ACC112 (cell line): ENCODE data around the gene OR4K15.

Source experiments
- H2AFZ ChIP-seq: fragments of 200-600 bp; sonication (generic); one replicate; pipeline ENCODE4 v1.6.0; 2017; ENCODE audit warnings: antibody characterized with exemption, low read length; ENCODE audit not compliant: unreplicated experiment
- H3K27ac ChIP-seq: fragments of 200-600 bp; sonication (generic); 2 replicates; pipeline ENCODE4 v1.5.1; 2014; ENCODE audit warnings: low read depth, mild to moderate bottlenecking, antibody characterized with exemption, low read length, moderate library complexity
- H3K27me3 ChIP-seq: fragments of 200-600 bp; sonication (generic); 2 replicates; pipeline ENCODE4 v1.6.1; 2014; ENCODE audit warnings: mild to moderate bottlenecking, antibody characterized with exemption, low read length, moderate library complexity, mixed read lengths; ENCODE audit not compliant: insufficient read depth
- H3K36me3 ChIP-seq: fragments of 200-600 bp; sonication (generic); 2 replicates; pipeline ENCODE4 v1.6.1; 2016; ENCODE audit warnings: mild to moderate bottlenecking, antibody characterized with exemption, low read length, moderate library complexity, mixed read lengths; ENCODE audit not compliant: insufficient read depth
- H3K4me1 ChIP-seq: fragments of 200-600 bp; sonication (generic); one replicate; pipeline ENCODE4 v1.6.1; 2016; ENCODE audit warnings: low read length, mixed read lengths; ENCODE audit not compliant: insufficient read depth, unreplicated experiment, control insufficient read depth
- H3K4me3 ChIP-seq: fragments of 200-600 bp; sonication (generic); 2 replicates; pipeline ENCODE4 v1.5.1; 2014; ENCODE audit warnings: mild to moderate bottlenecking, low read depth, low read length
- H3K79me2 ChIP-seq: fragments of 200-600 bp; sonication (generic); one replicate; pipeline ENCODE4 v1.6.0; 2016; ENCODE audit warnings: low read length; ENCODE audit not compliant: control insufficient read depth, unreplicated experiment, insufficient read depth

Gene OR4K15

GRCh38 chr14:20019257-20019865 is 44.0 kb downstream of the OR4K15 start, which contains the start of gene OR4K14:
OR4K14 (minus strand) TSS chr14:20019307; CDS start chr14:20015193, 4,114 bp downstream.
- H3K27me3 ChIP-seq = no peaks in the 10 kb centered on the region
- no peak within 1 kb of the TSS for H3K4me3 ChIP-seq
- no peaks in the 10 kb centered on the region for H3K36me3 ChIP-seq
- no peak within 1 kb of the TSS for H3K27ac ChIP-seq
- H3K4me1 ChIP-seq = no peaks in the 10 kb centered on the region
- no peak within 1 kb of the TSS for H2AFZ ChIP-seq
- no peaks in the 10 kb centered on the region for H3K79me2 ChIP-seq
